GM19238 (cell line): ENCODE measurements around the gene TVP23A.

Experiments used
- DNase-seq: peaks from one replicate; pipeline ENCODE4 v3.0.0; 2011; ENCODE audit warnings: low spot score; ENCODE audit not compliant: insufficient read length

TVP23A gene

DNA sequence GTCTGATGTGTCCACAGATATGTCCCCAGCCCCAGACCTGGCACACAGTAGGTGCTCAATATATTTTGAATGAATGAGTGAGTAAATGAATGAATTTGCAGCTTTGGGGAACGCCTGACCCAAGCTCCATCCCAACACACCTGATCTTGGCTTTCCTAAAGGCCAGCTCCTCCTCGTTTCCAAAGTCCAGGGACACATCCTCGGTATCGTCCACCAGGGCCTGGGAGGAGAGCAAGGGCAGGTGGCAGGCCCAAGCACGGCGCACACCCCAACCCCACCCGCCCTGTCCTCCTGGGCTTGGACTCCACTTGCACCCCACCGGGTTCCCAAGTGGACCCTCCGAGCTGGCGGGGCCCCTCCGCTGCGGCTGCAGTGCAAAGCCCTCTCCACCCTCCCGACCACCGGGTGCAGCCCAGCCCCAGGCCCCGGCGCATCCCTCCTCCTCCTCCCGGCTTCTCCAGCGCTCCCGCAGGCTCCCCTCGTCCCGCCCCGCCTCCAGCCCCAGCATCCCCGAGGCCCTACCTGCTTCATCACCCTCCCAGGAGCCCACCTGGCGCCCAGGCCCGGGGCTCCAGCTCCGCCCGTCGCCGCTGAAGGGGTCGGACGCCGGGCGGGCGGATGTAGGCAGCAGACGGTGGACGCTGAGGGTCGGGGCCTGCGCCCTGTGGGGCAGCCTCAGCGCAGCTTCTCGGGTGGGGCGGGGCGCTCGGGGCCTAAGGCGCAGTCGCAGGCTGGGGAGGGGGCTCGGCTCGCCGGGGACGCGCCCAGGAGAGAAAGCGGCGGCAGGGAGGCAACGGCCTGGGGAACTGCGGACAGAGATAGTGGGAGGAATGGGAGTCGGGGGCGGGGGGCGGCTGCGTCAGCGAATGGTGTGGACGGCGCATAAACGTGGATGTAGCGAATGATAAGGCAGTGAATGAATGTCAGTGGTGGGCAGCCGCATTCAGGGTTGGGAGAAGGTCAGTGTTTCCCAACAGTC is at the start of gene TVP23A:
TVP23A (minus strand) TSS at position 832 of the 979 bp plus-strand sequence; CDS start at position 531, 301 bp downstream.
- no peak for DNase-seq

DNA sequence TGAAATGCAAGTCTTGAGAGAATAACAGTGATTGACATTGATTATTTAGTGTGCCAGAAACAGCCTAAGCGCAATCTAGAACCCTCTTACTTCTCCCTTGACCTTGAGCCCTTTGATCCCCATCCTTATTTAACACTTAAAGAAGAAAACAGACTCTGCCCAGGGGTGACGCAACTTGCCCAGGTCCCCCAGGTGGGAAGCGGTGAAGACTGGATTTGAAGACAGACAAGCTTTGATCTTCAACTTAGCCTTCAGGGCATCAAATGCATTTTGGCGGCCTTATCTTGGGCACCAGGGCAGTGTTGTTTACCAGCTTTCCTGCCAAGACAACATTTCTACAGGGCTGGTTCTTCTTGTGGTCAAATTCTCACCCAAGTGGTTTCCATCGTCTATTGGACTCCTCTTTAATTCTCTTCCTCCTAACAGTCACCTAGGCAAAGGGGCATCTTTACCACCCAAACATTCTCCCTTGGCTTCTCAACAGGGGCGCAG is 49.6 kb upstream of the TVP23A start:
- no peak for DNase-seq

DNA sequence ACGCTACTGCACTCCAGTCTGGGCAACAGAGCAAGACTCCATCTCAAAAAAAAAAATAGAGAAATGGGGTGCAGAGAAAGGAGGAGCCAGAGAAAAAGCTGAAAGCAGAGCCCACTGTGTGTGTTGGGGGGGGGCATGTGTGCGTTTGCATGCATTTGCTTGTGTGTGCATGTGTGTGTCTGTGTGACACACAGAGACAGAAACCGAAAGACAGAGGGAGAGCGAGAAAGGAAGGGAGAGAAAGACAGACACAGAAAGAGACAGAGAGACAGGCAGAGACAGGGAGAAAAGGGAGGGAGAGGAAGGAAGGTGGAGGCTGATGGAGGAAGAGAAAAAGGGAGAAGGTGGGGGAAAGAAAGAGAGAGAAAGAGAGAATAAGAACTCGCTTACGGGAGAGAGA is 48.6 kb upstream of the TVP23A start:
- no peak for DNase-seq

DNA sequence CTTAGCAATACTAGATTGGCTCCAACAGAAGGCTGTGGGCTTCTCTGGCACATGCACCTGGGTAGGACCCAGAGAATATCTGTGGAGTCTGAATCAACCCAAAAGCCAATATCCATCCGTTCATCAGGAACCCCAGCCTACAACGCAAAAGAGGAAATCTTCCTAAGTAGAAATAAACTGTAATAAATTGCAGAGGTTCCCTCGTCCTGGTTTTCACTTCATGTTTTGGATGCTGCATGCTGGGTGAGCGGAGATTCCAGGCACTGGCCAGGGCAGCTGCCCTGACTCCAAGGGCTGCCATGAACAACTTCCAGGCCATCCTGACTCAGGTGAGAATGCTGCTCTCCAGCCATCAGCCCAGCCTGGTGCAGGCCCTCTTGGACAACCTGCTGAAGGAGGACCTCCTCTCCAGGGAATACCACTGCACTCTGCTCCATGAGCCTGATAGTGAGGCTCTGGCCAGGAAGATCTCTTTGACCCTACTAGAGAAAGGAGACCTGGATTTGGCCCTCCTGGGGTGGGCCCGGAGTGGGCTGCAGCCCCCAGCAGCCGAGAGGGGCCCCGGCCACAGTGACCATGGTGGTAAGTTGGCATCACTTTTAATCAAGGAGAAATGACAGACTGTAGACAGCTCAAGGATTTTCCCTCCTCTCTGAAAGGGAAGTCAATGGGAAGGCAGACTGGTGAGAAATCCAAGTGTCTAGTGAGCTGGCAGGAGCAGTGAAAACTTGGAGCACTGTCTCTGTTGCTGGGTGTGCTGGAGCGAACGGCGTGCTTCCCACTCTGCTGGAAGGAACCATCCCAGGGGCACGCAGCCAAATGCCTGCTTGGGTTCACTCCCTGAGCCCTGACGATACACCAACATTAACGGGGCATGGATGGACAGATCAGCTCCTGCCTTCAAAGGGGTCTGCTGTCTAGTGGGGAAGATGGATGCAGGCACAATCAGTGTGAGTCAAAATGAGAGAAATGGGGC is 47.7 kb upstream of the TVP23A start:
- no peak for DNase-seq

DNA sequence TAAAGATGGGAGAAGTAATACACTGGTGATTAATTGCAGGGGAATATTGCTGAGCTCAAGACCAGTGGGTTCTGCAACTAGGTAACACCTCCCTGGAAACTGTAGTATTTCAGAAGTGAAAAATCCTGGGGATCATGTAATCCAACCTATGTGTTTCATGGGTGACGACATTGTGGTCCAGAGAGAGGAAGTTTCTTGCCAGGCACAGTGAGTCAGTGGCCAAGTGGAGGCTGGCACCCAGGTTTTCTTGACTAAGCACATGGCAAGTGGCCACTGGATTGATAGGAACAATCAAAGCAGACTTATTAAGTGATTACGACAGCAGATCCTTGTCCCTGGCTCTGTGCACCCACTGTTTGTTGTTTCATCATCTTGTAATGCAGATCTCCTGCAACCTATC is 43.8 kb upstream of the TVP23A start:
- DNase-seq = no peak

DNA sequence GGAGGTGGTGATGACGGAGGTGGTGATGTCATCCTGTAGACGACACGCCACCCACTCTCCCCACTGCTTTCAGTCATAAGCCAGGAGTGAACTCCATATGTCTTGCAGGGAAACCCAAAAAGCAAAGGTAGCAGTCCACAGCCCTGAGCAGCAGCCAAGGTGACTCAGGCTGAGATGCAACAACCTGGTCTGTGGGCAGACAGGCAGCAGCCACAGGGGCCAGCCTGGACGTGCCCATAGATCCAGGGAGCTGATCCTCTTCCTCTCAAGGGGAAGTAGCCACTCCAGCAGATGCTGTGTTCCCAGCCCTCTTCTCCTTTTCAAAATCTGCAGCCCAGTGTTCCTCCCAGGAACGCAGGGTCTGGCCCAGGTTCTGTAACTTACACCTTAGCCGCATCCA is 41.1 kb upstream of the TVP23A start:
- no peak for DNase-seq

DNA sequence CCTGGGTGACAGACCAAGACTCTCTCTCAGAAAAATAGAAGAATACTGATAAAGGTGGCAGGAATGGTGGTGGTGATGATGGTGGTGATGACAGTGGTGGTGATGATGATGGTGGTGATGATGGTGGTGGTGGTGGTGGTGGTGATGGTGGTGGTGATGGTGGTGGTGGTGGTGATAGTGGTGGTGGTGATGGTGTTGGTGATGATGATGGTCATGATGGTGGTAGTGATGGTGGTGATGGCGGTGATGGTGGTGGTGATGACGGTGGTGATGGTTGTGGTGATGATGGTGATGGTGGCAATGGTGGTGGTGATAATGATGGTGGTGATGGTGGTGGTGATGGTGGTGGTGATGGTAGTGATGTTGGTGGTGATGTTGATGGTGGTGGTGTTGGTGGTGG is 40.4 kb upstream of the TVP23A start:
- no peak for DNase-seq

DNA sequence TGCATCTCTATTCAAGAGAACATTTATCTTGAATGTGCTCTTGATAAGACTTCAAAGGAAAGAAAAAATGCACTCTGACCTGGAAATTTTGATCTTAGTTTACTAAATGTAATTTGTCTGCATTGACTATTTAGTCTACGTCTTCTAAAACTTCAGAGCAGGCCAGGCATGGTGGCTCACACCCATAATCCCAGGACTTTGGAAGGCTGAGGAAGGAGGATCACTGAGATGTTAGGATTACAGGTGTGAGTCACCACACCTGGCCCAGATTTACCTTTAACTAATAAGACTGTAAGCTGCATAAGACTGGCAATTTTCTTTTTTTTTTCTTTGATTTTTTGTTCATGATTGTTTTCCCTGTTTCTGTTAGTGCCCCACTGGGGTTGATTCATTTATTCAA is 39.6 kb upstream of the TVP23A start:
- DNase-seq = no peak

DNA sequence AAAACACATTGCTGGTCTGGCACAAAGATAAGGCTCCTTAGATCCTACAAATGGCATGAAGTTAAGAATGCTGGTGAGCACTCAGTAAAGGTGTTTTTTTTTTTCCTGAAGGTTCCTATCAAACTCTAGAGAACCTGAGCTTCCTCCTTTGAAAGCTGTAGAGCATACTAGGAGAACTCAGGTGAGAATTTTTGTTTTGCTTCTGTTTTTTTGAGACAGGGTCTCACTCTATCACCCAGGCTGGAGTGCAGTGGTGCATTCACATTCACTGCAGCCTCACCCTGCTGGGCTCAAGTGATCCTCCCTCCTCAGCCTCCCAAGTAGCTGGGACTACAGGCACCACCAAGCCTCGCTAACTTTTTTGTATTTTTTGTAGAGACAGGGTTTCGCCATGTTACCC is 37.4 kb upstream of the TVP23A start:
- DNase-seq = no peak

DNA sequence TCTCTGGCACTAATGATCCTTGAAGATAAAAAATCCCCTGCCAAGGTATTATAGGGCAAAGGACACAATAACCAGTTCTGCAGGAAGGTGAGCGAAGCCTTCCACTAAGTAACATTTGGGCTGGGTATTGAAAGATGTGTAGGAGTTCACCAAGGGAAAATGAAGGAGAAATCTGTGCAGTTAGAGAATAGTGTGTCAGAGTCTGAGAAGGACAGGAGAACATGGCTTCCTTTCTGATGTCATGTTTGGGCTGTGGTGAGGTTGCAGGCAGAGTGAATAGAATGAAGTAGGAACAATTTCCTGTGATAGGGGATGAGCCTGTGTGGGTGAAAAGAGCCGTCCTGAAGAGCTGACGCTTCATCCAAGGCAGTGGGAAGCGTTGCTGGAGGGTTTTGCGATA is 34.4 kb upstream of the TVP23A start:
- DNase-seq = no peak

DNA sequence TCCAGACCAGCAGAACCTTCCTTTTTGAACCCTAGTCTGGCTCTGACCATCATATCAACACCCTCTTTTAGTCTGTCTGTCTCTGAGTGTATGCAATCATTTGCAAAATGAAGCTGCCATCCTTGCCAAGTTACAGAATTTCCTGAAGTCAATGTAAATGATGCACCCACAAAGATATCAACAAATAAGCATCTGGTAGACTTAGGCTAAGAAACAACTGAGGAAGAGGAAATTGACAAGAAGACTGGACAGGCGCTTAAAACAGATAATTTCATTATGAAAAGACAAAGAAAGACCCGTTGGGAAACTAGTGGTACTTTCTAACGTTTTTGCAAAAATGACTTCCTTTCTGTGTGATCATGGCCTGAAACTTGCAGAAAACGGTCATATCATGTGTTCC is 33.7 kb upstream of the TVP23A start:
- no peak for DNase-seq

DNA sequence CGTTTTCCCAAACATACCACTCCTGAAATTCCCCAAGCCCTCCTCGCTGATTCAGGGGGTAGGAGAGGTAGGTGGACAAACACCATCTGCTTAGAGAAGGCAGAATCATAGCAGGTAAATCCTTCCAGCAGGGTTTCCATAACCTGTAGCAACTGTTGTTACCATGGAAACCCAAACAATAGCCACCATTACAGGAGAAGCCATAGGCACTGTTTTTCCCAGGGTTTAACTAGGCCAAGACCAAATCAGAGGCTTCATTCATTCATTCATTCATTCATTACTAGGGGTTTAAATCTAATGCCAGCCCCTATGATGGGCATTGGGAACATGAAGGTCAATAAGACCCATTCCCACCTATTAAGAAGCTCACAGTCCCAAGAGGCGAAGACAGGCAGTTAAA is 32.9 kb upstream of the TVP23A start:
- no peak for DNase-seq

DNA sequence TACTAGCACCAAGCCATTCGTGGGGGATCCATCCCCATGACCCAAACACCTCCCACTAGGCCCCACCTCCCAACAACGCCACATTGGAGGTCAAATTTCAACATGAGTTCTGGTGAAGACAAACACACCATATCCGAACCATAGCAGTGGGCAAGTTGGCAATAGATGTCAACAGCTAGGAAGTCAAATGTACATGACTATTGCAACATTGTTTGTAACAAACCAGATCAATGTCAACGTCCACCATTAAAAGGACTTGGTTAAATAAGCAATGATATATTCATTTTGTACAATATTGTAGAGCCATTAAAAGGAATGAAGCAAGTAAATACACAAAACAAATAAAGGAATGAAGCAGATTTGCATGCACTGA is 31.9 kb upstream of the TVP23A start:
- DNase-seq = no peak

DNA sequence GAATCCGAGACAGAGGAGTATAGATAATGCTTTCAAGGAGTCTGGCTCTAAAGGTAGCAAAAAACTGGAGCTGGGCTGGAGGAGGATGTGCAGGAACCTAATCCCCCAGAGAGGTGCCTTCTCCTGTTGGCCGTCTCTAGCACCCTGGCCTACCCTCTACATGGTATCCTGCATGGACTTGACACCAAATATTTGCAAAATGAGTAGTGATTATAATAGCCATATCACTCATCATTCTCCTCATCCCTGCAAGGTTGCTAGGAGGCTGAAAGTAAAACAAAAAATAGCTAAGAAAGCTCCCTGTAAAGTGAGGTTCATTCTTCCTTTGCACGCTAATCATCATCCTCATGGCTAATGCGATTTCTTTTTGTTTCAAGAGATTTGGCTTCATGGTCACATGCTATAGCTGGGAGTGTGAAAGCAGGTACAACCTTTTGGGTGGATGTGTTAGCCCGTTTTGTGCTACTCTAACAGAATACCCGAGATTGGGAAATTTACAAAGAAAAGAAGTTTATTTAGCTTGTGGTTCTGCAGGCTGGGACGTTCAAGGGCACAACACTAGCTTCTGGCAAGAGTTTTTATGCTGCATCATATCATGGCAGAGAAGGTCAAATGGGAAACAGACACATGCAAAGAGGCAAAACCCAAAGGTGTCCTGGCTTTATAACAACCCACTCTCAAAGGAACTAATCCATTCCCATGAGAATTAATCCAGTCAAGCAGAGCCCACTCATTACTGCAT is 31.3 kb upstream of the TVP23A start:
- DNase-seq = no peak

DNA sequence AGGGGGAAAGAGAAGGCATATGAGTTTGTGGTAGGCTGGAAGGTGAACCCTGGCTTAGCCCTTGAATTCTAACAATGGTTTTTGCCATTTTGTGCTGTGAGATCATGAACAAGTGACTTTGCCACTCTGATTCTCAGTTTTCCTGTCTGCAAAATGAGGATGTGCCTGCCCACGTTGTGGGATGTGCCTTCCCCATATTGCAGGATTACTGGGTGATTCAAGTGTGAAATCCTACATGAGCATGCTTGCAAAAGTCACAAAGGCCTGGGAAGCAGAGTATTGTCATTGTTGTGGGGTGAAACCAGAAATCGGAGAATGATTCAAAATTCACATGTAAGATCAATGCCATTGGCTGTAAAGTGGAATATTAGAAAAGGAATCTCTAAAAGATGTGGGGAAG is 28.6 kb upstream of the TVP23A start:
- no peak for DNase-seq

DNA sequence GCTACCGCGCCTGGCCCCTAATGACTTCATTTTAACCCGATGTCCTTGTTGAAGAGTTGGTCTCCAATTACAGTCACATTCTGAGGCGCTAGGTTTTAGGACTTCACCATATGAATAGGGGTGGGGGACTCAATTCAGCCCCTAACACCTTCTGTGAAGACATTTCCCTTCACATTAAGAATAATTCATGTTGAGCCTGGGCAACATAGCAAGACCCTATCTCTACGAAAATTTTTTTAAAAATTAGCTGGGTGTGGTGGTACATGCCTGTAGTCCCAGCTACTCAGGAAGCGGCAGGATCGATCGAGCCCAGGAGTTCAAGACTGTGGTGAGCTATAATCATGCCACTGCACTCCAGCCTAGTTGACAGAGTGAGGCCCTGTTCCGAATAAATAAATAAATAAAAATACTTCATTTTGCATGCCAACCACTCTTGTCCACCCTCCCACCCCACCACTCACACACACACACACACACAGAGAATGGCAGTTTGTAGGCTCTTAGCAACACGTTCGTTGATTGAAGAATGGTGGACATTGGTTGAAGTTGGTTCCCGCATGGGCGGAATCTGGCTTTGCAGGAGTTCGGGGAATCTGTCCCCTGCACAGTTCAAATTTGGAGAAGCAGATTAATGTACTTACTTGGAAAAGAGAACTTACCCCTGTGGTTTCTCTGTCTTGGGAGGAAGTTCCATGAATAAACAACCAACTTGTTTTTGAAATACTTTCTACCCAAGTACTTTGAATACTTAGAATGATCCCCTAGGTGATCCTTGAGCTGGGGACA is 27.8 kb upstream of the TVP23A start:
- no peak for DNase-seq

DNA sequence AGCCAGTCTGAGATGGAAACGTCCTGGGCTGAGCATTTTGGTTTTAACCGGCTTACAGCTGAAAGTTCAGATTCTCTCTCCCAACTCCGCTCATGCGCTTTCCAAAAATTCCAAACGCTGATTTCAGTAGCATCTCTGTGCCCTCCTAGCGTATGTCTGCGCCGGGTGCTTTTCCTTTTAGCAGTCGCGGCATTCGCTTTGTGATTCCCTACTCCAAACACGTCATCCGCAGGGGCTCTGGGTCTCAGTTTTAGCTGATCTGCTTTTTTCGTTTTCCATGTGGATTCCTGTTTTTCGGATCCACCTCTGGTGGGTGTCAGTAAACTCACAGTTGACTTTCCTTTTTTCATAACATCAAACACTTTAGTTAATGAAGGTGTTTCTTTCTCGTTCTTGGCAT is 22.1 kb upstream of the TVP23A start:
- no peak for DNase-seq

DNA sequence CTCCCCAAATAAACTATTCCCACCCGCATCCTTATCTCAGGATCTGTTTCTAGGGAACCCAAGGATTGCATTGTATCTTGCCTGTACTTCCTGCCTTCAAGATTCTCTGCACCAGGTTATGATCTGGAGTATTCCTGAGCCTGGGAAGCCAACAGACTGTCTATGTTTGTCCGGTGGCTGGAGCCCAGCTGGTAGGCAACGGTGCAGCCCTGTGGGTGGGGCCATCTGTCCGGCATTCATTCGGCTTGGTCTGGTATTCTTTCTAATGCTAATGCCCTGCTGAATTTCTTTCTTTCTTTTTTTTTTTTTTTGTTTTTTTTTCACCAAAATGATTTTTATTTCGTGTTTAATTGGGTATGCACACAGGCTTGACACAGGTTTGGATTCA is 20.7 kb upstream of the TVP23A start:
- no peak for DNase-seq

DNA sequence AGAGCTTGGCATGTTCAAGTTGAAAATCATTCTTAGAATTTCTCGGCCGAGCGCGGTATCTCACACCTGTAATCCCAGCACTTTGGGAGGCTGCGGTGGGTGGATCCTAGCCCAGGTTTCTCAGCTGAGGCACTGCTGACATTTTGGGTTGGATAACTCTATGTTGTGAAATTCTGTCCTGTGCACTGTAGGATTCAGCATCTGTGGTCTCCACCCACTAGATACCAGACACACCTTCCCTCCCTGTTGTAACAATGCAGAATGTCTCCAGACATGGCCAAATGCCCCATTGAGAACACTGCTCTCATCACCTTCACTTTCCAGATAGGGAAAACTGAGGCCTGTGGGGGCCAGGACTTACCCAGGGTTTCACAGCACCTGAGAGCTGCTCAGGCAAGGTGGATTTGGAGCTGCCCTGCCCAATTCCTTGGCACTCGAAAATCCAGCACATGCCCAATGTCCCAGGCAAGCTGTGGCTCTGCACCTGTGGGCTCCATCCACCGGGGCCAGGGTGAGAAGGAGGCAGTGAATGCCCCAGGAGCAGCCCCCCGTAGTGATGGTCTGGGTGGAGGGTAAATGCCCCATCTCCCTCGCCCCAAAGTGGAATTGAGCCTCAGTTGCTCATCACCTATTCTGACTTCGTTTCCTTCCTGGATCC is 20.2 kb upstream of the TVP23A start:
- DNase-seq = no peak
